DMS153 (cell line): Measurements from ENCODE around the gene CACNA2D2.

Source experiments
- DNase-seq: peaks from one replicate; lab custom pipeline; 2025; lab: John Stamatoyannopoulos, UW

The CACNA2D2 gene

GRCh38 chr3:50393061-50393460, 110.4 kb downstream of the CACNA2D2 start:
- no peak for DNase-seq

DNA sequence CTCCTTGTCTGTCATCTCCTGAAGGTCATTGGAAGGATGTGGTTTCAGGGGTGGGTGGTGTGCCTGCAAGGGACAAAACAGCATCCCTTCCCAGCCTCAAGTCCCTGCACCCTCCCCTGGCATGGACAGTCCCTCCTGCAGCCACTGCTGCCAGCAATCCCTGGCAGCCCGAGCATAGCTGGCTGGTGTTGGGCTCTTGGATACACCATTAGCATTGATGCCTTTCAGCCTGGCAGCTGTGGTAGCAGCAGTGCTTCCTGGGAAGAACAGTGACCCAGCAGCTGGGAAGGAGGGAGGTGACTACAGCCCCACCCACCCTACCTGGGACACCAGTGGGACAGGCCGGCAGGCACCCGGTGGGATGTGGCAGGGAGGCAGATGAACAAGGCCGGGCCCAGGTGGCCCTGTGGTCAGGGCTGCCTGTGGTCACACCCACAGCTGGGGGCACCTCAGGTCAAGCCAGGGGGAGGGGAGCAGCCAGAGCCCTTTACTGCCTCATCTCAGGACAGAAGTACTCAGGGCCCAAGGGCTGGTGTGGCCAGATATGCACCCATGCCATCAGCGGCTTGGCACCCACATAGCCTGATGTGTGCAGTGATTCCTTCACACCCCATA, 111.2 kb downstream of the CACNA2D2 start:
- no peak for DNase-seq

DNA sequence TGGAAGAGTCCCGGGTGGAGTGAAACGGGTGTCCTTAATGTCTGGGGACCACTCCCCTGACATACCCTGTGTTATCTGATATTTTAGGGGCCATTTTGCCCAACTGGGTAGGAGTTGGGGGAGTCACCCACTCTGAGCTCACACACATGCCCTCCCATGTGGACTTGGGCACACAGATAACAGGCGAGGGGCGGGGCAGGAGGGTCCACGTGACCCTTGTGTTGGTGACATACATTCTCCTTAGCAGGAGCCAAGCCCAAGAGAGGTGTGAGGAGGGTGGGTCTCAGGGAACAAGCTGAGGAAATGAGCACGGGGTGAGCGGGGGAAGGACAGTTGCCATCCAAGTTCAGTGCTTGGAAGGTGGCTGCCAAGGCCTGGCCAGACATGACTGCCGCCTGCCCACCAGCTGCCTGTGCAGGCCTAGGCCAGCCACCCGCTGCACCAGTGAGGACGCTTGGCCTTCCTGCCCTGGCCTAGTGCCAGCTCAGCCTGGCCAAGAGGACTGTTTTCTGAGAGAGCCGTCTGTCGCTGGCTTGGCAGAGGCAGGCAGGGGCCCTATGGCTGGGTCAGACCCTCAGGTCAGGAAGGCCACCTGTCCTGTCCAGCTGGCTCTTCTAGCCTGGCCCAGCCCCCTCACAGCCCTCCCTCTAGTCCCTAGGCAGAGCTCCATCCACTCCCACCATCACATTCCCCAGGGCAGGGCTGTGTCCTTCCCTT, 112.8 kb downstream of the CACNA2D2 start:
- peak; percentile 10 for DNase-seq

DNA sequence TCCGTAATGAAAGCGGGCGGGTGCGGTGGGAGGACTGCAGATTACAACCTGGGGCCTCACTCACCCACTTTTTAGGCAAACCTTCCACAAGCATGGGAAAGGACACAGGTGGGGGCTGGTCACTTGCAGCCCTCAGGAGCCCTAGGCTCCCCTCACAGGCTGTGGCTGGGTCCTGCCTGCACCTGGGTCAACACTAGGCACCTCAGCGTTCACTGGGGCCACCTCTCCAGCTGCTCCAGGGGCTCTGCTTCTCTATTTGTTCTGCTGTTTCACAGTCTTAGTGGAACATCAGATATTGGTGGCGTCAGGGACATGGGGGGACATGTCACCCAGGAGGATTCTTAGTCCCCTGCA, 114.0 kb downstream of the CACNA2D2 start:
- DNase-seq = no peak

GRCh38 chr3:50388720-50389413, 114.6 kb downstream of the CACNA2D2 start:
- no peak for DNase-seq

GRCh38 chr3:50388016-50388719, 115.3 kb downstream of the CACNA2D2 start:
- no peak for DNase-seq

- no peak for DNase-seq
Measured at GRCh38 chr3:50385754-50386153, 117.7 kb downstream of the CACNA2D2 start.

GRCh38 chr3:50383750-50384149, 119.7 kb downstream of the CACNA2D2 start:
- DNase-seq = no peak

GRCh38 chr3:50382722-50383121, 120.7 kb downstream of the CACNA2D2 start:
- DNase-seq = no peak

GRCh38 chr3:50381383-50381782, 122.1 kb downstream of the CACNA2D2 start:
- DNase-seq = no peak

GRCh38 chr3:50380405-50381085, 122.9 kb downstream of the CACNA2D2 start:
- DNase-seq = no peak

DNA sequence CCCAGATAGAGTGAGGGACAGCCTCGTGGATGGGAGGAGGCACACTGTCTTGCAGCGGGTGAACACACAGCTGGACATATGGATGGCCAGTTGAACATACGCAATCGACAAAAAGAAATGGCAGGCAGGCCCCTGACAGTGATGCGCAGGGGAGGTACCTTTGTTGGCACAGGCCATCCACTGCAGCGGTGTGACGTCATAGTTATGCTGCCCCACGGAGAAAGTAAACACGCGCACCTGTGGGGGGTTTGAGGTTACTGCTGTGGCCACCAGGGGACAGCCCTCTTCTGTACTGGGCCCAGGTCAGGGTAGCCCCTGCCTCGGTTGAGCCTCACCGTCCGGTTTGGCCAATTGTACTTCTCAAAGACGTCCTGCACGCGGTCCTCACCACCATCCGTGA, 124.7 kb downstream of the CACNA2D2 start:
- no peak for DNase-seq

DNA sequence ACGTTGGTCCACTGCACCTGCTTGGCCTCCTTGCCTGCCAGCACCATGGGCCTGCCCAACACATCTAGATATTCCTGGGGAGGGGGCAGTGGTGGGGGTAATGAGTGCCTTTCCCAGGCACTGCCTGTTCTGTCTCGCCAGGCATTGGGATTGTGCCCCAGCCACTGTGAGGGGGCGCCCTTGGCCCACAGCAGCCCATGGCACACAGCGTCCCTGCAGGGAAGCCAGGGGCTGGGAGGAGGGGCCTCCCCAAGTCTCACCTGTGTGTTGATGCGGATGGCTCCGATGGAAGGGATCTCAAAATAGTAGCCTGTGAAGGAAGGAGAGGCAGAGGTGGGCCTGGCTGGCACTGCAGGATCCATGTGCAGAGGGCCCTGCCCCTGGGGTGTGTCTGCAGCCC, 125.4 kb downstream of the CACNA2D2 start:
- DNase-seq = no peak

DNA sequence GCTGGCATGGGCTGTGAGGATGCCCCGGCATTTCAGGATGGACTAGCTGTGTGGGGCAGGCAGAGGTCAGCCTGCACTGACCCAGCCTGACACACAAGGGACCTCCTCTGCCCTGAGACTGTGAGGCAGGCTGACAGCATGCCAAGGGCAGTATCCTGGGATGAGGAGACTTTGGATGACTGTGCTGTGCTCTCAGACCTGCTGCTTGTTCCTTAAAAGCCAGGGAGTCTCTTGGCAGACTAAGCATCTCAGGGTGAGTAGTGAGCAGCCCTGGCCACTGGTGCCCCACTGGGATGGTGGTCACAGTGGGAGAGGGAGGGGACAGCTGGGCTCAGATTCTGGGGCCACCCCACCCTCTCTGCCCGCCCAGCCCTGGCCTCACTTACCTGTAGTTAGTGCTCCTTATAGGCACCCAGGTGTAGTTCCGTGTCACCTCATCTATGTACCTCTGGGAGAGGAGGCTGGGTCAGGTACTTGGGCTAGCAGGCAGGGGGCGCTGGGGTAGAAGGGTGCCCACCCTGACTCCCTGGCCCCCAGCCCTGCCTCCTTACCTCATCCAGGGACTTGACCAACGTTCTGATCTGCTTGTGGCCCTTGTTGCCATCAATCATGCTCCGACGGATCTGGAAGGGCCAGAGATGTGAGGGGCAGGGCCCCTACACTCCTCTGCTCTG, 128.0 kb downstream of the CACNA2D2 start:
- no peak for DNase-seq

DNA sequence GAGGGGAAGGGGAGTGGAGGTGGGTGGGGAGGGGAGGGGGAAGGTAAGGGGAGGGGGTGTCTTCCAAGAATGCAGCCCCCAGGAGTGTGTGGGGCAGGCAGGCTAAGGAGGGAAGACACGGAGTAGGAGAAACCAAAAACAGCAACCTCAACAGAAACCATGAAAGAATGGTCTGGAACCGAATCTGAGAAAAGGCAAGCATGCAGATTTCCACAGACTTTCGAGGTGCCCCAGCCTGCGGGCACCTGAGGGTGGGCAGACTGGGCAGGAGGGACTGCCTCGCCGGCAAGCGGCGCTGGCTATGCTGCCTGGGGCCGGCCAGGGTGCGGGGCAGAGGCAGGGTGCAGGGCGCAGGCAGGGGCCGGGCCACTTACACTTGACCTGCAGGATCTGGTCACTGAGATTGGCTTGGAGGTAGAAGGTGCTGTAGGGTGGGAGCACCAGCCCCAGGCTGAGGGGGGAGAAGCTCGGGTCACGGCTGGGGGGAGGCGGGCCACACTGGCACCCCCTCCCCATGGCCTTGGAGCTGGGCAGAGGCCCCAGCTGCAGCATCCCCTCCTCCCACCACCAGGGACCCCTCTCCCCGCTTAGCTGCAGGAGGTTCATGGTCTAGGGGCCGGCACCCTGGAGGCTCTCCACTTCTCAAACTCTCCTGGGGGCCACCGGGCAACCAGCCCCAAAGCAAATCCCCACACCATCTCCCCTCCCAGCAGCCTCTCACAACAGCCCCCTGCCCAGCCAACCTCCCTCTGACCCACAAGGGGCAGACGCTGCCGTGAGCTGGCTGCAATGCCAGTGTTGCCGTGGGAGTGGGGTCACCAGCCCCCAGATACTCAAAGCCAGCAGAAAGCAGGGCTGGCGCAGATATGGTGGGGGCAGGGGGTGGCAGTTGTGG, 128.8 kb downstream of the CACNA2D2 start:
- DNase-seq = no peak

- no peak for DNase-seq
Measured at GRCh38 chr3:50373146-50374051, 130.0 kb downstream of the CACNA2D2 start.

- DNase-seq = no peak
Measured at GRCh38 chr3:50372349-50372748, 131.1 kb downstream of the CACNA2D2 start.

- DNase-seq = no peak
Measured at GRCh38 chr3:50371133-50371685, 132.2 kb downstream of the CACNA2D2 start.

- peak; percentile 29 for DNase-seq
Measured at GRCh38 chr3:50370594-50370993, 132.8 kb downstream of the CACNA2D2 start.
